Gastroesophageal sphincter (tissue), 3 donors: ENCODE data around the gene CBLB.

Experiments
- EP300 ChIP-seq: sonication (generic); formaldehyde crosslinking; IDR thresholded peaks from one replicate; pipeline ENCODE4 v1.6.1; 2017; ENCODE audit warnings: antibody characterized with exemption, mild to moderate bottlenecking
- POLR2A ChIP-seq, 2 donors: fragments of 450-650 bp; IDR thresholded peaks; one replicate each; pipeline ENCODE4 v1.6.1; 2017; ENCODE audit warnings: antibody characterized with exemption in 2 of 2, mild to moderate bottlenecking in 2 of 2, moderate library complexity in 1 of 2
- POLR2AphosphoS5 ChIP-seq: sonication (generic); formaldehyde crosslinking; IDR thresholded peaks from one replicate; pipeline ENCODE4 v1.6.1; 2017; ENCODE audit warnings: antibody characterized with exemption
- TF ChIP-seq, protein P1 (sequence below), 4 experiments: fragments of 200-600 bp in 2 of 4; fragments of 450-650 bp in 2 of 4; sonication (generic) in 1 of 4; IDR thresholded peaks; one replicate each; pipeline ENCODE4 v1.5.1; 2017 to 2019; ENCODE audit warnings: antibody characterized with exemption in 4 of 4, mild to moderate bottlenecking in 2 of 4, moderate library complexity in 2 of 4

DNA sequence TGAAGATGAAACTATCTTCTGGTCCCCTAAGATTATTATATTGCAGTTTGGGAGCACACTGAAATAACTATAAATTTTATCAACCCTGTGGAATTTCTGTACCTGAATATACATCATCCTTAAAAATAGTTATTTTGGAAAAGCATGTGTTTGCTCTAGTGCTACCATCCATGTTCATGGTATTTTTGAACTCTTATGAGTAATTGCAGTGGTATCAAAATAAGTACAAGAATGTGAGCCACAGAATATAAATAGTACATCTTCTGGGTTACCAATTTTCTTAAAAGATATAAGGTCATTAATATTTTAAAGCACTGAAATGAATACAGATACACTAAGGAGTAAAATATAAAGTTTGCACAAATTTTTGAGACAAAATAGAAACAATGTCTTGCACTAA, 206.5 kb downstream of the CBLB start:
- TF ChIP-seq, protein P1, sequence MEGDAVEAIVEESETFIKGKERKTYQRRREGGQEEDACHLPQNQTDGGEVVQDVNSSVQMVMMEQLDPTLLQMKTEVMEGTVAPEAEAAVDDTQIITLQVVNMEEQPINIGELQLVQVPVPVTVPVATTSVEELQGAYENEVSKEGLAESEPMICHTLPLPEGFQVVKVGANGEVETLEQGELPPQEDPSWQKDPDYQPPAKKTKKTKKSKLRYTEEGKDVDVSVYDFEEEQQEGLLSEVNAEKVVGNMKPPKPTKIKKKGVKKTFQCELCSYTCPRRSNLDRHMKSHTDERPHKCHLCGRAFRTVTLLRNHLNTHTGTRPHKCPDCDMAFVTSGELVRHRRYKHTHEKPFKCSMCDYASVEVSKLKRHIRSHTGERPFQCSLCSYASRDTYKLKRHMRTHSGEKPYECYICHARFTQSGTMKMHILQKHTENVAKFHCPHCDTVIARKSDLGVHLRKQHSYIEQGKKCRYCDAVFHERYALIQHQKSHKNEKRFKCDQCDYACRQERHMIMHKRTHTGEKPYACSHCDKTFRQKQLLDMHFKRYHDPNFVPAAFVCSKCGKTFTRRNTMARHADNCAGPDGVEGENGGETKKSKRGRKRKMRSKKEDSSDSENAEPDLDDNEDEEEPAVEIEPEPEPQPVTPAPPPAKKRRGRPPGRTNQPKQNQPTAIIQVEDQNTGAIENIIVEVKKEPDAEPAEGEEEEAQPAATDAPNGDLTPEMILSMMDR (IDR thresholded peaks at IDR 0.05), result no peak
- no peak for TF ChIP-seq POLR2A (IDR thresholded peaks at IDR 0.05)
- TF ChIP-seq POLR2AphosphoS5, result no peak
- TF ChIP-seq EP300, result no peak
